Measurements from ENCODE around the gene PPP1R3F.
"Not testable (repeated sequence)": the region's sequence is repeated elsewhere in the genome, so short reads cannot be mapped to it uniquely, and the experiment has no call there.

The PPP1R3F gene

DNA sequence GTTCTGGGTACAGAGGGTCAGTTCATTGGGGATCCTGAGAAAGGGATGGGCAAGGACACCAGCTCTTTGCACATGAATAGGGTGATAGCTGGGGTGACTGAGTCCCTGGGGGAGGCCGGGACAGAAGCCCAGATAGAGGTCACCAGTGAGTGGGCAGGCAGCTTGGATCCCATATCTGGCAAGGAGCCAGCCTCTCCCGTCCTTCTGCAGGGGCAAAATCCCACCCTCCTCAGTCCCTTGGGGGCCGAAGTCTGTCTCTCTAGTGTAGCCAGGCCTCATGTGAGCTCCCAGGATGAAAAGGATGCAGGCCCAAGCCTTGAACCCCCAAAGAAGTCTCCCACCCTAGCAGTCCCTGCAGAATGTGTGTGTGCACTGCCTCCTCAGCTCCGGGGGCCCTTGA, 17.0 kb downstream of the PPP1R3F start:
- DNase-seq (ENCODE audit: extremely low spot score) = no peak
- CTCF ChIA-PET = no interaction called here
- POLR2A ChIA-PET = no interaction called here
- no peak for TF ChIP-seq CTCF (IDR thresholded peaks at IDR 0.05; ENCODE audit: control extremely low read depth, extremely low read depth, low read depth, missing control alignments)

GRCh38 chrX:49287665-49288064, 18.1 kb downstream of the PPP1R3F start:
- ChIA-PET POLR2A (no interaction called here), CTCF (no interaction called here)
- no peak for TF ChIP-seq CTCF (IDR thresholded peaks at IDR 0.05; ENCODE audit: control extremely low read depth, extremely low read depth, low read depth, missing control alignments)
- no peak for DNase-seq (ENCODE audit: extremely low spot score)

GRCh38 chrX:49290215-49290614, 20.6 kb downstream of the PPP1R3F start:
- CTCF ChIA-PET = no interaction called here
- DNase-seq (ENCODE audit: extremely low spot score) = no peak
- POLR2A ChIA-PET = no interaction called here
- no peak for TF ChIP-seq CTCF (IDR thresholded peaks at IDR 0.05; ENCODE audit: control extremely low read depth, extremely low read depth, low read depth, missing control alignments)

GRCh38 chrX:49291615-49292337, 22.2 kb downstream of the PPP1R3F start:
- peak; percentile 45 for DNase-seq (ENCODE audit: extremely low spot score)
- CTCF ChIA-PET = interaction anchor here (0.8 to 1.7 kb wide), 5 partner anchors 16 to 470 kb away, joined by 3 to 4 read pairs (median 3); no protein-coding TSS in a partner anchor
- peak; percentile 44 for TF ChIP-seq CTCF (IDR thresholded peaks at IDR 0.05; ENCODE audit: control extremely low read depth, extremely low read depth, low read depth, missing control alignments)
- POLR2A ChIA-PET = no interaction called here

DNA sequence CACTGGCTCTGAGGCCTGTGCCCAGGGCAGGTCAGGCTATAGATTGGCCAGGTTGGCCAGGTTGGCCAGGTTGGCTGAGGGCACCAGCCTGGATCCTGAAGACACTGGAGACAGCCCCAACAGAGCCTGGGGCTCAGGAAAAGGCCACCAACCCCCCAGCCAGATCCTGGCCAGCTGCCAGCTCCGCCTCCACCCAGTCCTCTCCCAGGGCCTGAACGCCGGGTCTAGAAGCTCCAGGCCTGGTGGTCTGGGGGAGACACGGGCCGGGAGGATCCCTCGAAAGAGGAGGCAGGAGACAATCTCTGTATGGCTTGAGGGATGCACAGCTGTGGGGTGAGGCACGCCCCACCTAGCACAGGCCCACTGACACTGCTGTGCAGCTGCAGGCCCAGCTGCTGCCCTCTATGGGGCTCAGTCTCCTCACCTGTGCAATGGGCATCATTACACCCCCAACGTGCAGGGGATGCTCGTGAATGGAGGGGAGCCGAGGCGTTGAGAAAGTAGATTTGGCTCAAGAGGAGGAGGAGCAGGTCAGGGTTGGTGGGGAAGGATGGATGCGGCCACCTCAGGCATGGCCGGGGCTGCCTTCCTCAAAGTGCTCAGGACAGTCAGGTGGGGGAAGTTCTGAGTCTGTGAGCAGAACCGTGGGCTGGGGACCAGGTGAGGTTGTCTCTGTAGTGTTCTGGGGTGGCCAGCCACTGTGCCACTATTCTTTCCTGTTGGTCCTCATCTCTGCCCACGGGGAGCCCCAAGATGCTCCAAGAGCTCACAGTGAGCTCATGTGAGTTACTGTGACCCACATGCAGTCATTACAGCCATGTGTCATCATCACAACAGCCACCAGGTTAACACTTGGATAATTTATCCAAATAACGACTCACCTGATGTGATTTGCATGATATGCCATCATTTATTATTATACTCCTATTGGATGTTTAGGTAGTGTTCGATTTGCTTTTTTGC, 23.1 kb downstream of the PPP1R3F start:
- no peak for DNase-seq (ENCODE audit: extremely low spot score)
- ChIA-PET POLR2A (no interaction called here), CTCF (interaction anchor here (1.0 to 1.7 kb wide), 2 partner anchors 20 to 454 kb away, joined by 3 to 4 read pairs; no protein-coding TSS in a partner anchor)
- no peak for TF ChIP-seq CTCF (IDR thresholded peaks at IDR 0.05; ENCODE audit: control extremely low read depth, extremely low read depth, low read depth, missing control alignments)

GRCh38 chrX:49299293-49299692, 29.7 kb downstream of the PPP1R3F start:
- POLR2A ChIA-PET; DNase-seq (ENCODE audit: extremely low spot score): not testable (repeated sequence)
- CTCF ChIA-PET = interaction anchor here (1.4 kb wide), 1 partner anchor 10 kb away, joined by 3 read pairs; no protein-coding TSS in a partner anchor

Measured in GM10248 (cell line).